Ecto neural progenitor cell (in vitro differentiated cells): Measurements from ENCODE around the gene TNFRSF1A.
"Not testable (repeated sequence)": the region's sequence is repeated elsewhere in the genome, so short reads cannot be mapped to it uniquely, and the experiment has no call there.

Experiments used
- DNase-seq: peaks from one replicate; pipeline ENCODE4 v3.0.0-alpha.2; 2018; ENCODE audit warnings: low spot score

TNFRSF1A gene

DNA sequence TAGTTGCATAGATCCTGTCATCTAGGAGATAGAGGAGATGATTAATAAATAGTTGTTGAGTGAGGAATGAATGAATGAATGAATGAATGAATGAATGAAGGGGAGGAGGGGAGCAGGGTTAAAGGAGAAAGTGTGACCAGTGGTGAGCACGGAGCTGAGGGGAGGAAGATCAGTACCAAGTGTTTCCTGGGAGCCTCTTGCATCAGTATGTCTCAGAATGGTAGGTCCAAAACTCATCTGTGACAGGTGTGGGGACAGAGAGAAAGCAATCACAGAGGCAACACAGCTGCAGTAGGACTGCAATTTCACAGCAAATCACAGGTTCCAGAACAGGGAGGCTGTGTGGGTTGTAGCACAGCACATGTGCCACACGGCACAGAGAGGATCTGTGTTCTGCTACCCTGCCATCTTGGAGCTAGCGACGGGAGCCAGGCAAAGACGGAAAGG lies 14.5 kb upstream of the TNFRSF1A start:
- DNase-seq: no peak

GRCh38 chr12:6355491-6356373 lies 13.9 kb upstream of the TNFRSF1A start:
- DNase-seq: no peak

DNA sequence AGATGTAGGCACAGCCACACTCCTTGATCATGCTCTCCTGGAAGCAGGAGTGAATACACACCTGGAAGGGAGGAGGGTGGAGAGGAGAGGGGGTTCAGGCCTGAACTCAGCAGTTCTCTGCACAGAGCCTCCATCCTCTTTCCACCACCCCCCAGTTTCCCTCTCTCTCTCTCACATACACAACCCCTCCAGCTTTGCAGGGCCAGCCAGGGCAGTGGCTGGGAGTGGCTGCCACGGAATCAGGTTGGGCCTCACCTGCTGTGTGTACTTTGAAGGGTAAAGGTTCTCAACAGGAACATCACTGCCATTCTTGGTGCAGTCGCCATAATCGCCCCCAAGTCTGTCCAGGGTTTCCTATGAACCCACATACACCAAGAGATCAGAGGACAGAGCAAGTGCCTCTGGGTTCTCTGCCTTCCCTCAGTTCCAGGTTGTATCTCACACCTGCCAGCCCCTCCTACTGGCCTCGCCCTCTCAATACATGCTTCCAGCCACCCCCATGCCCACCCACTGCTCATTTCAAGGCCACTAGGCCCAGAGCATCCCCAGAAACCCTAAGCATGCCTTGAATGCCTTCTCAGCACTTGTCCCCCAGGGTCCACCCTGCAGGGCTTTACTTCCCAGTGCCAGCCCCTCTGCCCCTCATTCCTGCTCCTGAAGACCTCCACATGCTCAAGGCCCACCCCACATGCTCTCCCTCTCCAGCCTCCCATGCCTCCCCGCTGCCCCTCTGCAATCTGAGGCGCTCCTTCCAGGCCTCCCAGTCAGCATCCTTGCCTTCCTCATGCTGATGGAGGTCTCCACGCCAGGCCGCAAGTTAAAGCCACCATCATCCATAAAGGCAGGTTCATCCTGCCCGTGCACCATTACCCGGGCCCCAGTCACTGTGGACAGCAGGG lies 12.9 kb upstream of the TNFRSF1A start:
- DNase-seq: no peak

DNA sequence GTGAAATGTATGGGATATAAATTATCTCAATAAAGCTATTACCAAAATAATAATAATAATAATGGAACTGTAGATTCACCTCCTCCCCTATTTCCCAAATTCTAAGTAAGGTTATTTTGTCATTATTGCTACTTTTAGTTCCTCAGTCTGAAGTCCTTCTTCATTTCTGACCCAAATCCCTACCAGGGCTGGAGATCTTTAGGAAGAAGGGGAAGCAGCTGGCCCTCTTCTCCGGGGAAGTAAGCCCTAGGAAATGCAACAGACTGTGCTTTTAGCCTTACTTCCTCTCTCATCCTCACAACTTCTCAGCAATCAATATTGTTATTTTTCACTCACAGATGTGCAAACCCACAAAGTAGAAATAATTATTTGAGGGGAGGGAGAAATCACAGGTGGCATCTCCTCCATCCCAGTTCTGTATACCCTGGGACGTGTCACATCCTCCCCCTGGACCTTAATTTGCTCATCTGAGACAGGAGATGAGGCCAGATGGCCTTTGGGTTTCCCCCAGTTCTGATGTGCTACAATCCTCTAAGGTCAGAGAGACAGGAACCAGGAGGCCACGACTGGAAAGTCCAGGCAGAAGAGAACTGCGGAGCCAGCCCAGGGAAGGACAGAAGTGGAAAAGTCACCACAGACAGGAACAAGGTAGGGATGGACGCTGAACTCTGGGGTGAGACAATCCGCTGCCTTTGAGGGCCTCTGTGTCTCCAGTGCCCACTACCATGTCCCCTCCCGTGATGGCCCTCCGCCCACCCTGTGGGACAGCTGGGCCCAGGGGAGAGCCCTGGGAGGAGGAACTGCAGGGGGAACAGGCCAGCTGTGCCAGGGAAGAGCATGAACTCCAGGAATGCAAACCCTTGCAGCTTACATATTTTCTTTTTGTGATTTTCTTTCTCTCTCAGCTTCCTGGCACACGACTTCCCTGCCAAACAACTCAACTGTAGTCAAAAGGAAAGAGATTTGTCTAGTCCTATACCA lies 10.6 kb upstream of the TNFRSF1A start:
- DNase-seq: no peak

GRCh38 chr12:6351622-6352021 lies 9.7 kb upstream of the TNFRSF1A start:
- DNase-seq: no peak

DNA sequence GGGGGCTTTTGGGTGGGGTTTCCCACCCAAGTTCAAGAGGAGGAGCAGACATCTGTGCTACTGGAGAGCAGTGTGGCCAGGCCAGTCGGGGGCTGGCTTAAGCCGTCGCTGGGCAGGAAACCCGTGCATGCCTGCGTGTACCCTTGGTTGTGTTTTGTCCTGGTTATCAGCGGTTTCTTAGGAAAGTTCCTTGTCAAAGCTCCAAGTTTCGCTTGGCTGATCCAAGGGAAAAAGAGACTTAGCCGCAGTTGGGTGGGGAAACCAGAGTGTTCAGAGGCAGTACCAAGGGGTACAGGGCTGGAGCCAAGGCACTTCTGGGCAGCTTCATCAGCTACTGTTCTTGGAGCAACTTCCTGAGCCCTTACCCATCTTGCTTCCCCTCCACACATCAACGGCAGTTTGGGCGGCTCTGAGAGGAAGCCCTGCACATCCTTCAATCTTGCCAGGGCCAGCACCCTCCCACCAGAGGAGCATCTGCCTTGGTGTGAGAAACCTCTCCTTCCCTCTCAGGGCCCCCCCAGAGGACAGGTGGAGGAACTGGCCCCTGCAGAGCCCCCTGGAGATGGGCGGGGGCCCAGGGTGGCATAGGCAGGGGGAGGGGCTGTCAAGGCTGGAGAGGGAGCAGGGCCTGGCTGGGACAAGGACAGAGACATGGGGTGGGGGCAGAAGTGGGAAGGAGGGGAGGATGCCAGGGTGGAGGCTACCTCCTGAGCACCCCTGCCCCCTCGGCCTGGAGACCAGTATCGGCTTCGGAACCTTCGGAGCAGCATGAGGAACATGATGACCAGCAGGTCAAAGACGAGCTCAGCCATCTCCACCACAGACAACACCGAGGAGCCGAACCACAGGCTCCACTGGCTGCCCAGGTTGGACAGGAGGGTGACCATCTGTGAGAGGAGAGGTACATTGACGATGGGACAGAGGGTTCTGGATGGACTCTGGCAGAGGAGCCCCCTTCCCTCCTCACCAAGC lies 5.8 kb upstream of the TNFRSF1A start:
- DNase-seq: no peak

DNA sequence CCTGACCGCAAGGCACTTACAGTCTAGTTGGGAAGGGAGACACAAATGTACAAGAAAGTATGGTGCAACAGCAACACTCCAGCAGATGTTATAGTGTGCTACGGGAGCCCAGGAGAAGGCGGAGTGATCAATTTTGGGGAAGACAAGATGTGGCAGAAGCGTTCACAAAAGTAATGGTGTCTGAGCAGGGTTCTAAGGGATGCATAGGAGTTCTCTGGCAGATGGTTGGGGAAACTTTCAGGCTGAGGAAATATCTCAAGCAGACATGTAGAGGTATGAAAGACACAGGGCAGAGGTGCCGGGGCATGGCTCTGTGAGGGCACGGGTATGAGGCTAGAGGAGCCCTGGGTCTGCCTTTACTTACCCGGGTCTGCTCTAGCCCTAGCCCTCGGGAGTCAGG lies 5.1 kb upstream of the TNFRSF1A start:
- no peak for DNase-seq

DNA sequence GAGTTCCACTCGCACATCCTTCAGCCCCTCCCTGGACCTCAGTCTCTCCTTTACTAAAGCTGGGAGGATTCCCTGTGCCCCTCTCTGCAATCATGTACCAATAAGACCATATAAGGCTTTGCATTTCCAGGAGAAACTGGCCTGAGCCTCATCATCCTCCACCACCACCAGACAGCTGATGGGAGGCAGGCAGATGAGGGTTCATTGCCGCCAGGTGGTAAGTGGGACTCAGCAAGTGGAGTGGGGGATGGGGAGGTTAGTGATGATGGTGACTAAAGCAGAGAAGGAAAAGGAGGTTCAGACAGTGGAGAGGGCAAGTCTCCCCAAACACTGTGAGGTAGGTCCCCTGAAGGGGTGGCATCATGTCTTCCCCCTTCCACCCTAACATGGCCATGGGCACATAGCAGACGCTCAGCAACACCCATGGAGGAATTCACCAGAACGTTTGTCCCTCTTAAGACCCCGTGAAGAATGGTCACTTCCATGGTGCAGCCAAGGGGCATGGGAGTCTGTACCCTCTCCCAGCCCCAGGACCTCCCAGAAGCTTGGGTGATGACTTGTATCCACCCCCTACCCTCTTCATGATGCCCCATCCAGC lies 4.5 kb upstream of the TNFRSF1A start:
- DNase-seq: no peak

DNA sequence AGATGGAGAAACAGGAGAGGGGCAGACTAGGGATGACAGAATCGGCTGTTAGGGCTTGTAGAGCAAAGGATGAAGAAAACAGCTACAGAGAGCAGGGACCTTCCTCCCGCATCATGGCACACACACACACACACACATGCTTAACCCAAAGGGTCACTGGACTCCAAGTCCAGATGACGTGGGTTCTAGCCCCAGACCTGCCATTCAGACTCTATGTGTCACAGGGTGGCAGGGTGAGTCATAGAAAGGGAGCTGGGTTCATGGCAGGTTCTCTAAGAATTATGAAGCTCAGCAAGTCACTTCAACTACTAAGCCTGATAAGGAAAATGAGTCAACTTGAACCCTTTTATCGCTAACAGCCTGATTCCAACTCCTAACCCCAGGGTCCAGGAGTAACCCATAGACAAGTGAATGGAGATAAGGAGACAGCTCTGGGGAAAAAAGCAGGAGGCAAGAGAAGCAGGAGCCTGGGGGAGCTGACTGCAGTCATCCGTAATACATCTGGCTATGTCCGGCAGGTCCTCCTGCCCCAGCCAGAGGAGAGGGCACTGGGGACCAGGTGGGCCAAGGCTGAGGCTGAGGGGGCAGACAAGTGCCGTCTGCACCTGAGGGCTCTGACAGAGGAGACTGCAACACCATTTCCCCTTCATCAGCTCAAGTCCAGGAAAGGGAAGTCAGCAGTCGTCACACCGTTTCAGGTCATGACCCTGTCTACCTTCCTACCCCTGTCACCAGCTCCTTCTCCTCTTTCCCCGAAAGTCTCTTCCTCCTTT lies 3.6 kb upstream of the TNFRSF1A start:
- no peak for DNase-seq

DNA sequence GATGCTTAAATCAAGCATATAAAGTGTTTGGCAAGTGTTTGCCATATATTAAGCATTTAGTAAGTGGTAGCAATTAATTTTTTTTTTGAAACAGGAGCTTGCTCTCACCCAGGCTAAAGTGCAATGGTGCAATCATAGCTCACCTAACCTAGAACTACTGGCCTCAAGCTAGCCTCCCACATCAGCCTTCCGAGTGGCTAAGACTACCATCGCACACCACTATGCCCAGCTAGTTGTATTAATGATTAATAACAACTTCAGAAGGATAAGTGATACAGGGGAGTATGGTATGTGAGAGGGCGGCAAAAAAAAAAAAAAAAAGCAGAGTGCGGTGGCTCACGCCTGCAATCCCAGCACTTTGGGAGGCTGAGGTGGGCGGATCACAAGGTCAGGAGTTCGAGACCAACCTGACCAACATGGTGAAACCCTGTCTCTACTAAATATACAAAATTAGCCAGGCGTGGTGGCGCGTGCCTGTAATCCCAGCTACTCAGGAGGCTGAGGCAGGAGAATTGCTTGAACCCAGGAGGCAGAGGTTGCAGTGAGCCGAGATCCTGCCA lies 2.3 kb upstream of the TNFRSF1A start:
- not testable (repeated sequence) for DNase-seq

- DNase-seq: no peak
Measured at GRCh38 chr12:6343518-6343917, 1.6 kb upstream of the TNFRSF1A start.

DNA sequence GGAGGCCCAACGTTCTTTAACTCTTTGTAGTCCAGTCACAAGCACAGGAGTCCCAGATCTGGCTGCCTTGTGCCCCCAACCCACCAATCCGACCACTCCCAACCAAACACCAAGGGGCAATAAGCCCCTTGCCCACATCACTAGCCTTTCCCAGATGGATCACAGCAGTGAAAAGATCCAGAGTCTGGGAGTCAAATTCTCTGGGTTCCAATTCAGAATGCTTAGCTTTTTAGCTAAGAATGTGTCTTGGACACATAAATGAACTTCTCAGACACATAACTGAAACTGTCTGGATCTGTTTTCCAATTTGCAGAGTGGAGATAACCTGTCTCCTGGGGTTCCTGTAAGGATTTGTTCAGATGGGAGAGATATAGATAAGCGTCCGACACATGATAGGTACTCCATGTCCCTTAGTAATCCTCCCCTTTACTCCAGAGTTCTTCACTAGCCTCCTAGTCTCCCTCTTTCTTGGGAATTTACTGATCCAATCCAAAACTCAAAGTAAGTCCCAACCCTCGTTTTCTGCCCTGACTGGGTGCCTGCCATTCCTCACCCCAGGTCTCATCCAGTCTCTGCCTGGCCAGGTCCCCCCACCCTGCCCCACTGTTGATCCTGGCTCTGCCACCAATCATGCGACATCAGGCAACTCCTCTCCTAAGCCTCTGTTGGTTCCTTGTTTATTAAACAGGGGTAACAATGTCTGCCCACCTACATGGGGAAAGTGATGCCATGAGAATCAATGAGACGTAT lies 439 bp upstream of the TNFRSF1A start:
- no peak for DNase-seq

DNA sequence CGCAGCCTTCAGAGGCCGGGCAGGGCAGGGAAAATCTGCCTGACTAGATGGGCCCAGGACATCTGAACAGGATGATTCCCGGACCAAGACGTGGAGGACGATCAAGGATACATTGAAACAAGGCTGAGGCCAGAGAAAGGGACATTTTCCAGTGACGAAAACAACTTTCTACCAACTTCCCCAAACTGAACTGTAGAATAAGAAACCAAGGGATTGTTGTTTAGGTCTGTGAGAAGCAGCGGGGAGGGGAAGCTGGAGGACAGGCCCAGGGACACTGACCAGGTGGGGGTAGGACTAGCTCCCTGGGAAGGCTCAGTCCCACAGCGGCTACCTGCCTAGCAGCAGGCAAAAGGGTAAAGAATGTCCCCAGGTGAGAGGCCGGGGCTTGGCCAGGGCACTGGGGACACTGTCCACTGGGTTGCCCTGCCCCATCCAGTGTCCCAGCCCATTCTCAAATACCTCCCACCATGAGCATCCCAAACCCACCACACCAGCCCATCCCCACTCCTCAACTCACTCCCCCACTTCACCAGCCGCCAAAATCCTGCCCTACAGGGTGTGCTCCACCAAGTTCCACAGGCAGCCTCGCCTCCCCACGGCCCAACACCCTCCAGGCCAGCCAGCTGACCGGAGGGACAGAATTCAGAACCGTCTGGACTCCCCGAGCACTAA lies 995 bp downstream of the TNFRSF1A start:
- no peak for DNase-seq

DNA sequence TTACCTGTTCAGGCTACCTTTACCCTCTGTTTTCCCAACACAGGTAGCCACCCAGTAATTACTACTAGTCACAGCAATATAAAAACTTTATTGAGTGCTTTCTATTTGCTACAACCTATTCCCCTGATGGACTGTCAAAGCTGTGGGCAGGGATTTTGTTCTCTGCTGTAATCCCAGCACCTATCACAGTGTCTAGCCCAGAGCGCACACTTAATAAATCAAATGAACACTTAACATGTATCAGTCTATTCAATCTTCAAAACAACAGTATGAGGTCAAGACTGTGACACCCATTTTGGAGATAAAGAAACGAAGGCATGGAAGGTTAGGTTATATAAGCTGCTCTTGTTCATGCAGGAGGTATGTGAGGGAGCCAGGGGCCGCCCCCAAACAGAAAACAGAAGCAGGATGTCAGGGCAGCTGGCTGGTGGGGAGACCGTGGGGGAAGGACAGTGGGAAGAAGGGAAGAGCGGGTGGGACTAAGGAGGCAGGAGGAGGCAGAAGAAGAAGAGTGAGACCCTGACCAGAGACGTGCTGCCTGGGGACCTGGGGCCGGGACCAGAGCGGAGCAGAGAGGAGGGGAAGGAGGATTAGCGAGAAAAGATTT lies 1.7 kb downstream of the TNFRSF1A start:
- DNase-seq: no peak

- no peak for DNase-seq
Measured at GRCh38 chr12:6338955-6339354, 2.9 kb downstream of the TNFRSF1A start.

DNA sequence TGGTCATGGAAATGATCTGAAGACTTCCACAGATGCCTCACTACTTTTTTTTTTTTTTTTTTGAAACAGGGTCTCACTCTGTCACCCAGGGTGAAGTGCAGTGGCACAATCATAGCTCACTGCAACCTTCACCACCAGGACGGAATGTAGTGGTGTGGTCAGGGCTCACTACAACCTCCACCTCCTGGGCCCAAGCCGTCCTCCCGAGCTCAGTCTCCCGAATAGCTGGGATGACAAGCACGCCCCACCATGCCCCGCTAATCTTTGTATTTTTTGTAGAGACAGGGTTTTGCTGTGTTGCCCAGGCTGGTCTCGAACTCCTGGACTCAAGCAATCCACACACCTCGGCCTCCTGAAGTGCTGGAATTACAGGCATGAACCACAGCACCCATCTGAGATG lies 3.3 kb downstream of the TNFRSF1A start:
- DNase-seq: not testable (repeated sequence)

- DNase-seq: no peak
Measured at GRCh38 chr12:6337958-6338433, 3.9 kb downstream of the TNFRSF1A start.
